ENCODE data around the gene ANKRD63. TPM values are rescaled to one million over a fixed set of nuclear protein-coding genes. Genes with fewer than 3 reads are reported as not detected.

Gene ANKRD63
- total and polyA plus RNA-seq, 2 of the 13 experiments (the other 11 are each of a cell fraction or from before 2014, with no cell fraction given): not detected

- TF ChIP-seq PBX3 (CRISPR knock-in tag; IDR thresholded peaks at IDR 0.05; ENCODE audit: borderline replicate concordance) (no peak), AHDC1 (CRISPR knock-in tag; IDR thresholded peaks at IDR 0.05; ENCODE audit: borderline replicate concordance) (no peak), ONECUT2 (CRISPR knock-in tag; IDR thresholded peaks at IDR 0.05) (no peak), DR1 (CRISPR knock-in tag; IDR thresholded peaks at IDR 0.05) (no peak), PRDM15 (CRISPR knock-in tag; IDR thresholded peaks at IDR 0.05) (0 out of 2 replicates have a peak, but pooled peaks have one; percentile 43), ZNF83 (CRISPR knock-in tag; IDR thresholded peaks at IDR 0.05; ENCODE audit: borderline replicate concordance) (no peak), SIX4 (CRISPR knock-in tag; IDR thresholded peaks at IDR 0.05) (no peak; the same call in 1 of the 2 replicates)
- TF ChIP-seq, protein P1, sequence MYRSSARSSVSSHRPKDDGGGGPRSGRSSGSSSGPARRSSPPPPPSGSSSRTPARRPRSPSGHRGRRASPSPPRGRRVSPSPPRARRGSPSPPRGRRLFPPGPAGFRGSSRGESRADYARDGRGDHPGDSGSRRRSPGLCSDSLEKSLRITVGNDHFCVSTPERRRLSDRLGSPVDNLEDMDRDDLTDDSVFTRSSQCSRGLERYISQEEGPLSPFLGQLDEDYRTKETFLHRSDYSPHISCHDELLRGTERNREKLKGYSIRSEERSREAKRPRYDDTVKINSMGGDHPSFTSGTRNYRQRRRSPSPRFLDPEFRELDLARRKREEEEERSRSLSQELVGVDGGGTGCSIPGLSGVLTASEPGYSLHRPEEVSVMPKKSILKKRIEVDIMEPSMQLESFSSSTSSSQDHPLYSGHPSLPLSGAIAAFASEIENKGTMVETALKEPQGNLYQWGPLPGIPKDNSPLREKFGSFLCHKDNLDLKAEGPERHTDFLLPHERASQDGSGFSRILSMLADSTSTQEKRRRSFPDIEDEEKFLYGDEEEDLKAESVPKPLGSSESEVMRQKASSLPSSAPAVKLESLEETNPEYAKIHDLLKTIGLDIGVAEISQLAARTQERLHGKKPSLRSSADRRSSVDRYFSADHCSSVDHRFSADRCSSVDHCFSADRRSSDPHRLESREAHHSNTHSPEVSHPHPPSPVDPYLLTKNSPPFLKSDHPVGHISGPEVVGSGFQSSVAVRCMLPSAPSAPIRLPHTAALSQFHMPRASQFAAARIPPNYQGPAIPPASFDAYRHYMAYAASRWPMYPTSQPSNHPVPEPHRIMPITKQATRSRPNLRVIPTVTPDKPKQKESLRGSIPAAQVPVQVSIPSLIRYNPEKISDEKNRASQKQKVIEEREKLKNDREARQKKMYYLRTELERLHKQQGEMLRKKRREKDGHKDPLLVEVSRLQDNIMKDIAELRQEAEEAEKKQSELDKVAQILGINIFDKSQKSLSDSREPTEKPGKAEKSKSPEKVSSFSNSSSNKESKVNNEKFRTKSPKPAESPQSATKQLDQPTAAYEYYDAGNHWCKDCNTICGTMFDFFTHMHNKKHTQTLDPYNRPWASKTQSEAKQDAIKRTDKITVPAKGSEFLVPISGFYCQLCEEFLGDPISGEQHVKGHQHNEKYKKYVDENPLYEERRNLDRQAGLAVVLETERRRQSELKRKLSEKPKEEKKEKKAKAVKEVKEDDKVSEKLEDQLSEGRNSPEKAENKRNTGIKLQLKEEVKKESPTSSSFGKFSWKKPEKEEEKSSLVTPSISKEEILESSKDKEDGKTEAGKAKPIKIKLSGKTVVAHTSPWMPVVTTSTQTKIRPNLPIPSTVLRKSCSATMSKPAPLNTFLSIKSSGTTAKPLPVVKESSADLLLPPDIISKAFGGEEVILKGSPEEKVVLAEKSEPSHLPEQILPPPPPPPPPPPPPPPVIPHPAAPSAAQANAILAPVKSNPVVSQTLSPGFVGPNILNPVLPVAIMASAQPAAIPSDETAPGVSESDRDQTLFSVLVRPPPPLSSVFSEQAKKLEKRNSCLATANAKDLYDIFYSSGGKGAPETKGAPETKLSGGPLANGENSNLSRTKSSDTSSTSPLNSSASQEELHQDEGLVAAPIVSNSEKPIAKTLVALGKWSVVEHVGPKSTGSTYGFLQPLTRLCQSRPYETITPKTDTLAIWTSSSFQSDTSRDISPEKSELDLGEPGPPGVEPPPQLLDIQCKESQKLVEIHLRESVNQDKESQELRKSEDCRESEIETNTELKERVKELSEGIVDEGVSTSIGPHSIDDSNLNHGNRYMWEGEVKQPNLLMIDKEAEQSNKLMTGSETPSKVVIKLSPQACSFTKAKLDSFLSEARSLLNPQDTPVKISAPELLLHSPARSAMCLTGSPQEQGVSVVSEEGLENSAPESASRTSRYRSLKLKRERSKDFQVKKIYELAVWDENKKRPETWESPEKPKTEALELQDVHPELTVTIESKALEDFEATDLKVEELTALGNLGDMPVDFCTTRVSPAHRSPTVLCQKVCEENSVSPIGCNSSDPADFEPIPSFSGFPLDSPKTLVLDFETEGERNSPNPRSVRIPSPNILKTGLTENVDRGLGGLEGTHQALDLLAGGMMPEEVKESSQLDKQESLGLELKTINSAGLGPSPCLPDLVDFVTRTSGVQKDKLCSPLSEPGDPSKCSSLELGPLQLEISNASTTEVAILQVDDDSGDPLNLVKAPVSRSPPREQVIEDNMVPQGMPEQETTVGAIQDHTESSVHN (CRISPR knock-in tag; IDR thresholded peaks at IDR 0.05): no peak
Observed at GRCh38 chr15:40323239-40323952, 40.5 kb upstream of the ANKRD63 start, which contains the start of gene INAFM2 (continued).
